B cell (primary cell): Measurements from ENCODE around the gene LIN37.

ENCODE experiments used
- EZH2 ChIP-seq: IDR thresholded peaks from 2 replicates; pipeline ENCODE4 v1.6.1; 2012; ENCODE audit warnings: borderline replicate concordance, low read depth, mild to moderate bottlenecking, moderate library complexity, low read length; ENCODE audit not compliant: insufficient read depth, poor library complexity, severe bottlenecking
- TF ChIP-seq, protein P1 (sequence below): fragments of 200-600 bp; IDR thresholded peaks from one replicate; pipeline ENCODE4 v1.8.0; 2022; ENCODE audit warnings: antibody characterized with exemption, mild to moderate bottlenecking

DNA sequence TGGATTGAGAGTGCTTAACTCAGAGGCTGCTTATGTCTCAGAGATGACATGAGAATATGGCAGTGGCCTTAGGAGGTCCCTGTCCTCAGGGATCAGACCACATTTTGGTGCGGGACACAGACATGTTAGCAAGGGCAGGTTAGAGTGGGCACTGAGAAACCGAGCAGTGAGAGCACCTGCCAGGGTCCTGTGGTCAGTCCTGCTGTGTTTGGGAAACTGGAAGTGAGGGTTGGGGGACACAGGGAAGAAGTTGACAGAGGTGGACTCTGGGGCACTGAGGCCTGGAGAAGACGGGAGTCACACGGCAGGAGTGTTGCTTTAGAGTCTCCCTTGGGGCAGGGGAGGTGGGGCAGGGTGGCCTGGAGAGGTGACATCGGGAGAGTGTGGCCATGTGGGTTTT is 13.5 kb upstream of the LIN37 start:
- TF ChIP-seq, protein P1, sequence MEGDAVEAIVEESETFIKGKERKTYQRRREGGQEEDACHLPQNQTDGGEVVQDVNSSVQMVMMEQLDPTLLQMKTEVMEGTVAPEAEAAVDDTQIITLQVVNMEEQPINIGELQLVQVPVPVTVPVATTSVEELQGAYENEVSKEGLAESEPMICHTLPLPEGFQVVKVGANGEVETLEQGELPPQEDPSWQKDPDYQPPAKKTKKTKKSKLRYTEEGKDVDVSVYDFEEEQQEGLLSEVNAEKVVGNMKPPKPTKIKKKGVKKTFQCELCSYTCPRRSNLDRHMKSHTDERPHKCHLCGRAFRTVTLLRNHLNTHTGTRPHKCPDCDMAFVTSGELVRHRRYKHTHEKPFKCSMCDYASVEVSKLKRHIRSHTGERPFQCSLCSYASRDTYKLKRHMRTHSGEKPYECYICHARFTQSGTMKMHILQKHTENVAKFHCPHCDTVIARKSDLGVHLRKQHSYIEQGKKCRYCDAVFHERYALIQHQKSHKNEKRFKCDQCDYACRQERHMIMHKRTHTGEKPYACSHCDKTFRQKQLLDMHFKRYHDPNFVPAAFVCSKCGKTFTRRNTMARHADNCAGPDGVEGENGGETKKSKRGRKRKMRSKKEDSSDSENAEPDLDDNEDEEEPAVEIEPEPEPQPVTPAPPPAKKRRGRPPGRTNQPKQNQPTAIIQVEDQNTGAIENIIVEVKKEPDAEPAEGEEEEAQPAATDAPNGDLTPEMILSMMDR = no peak
- no peak for TF ChIP-seq EZH2
